ENCODE data around the gene SOX5. TPM values are rescaled to one million over a fixed set of nuclear protein-coding genes. Genes with fewer than 3 reads are reported as not detected.

Gene SOX5
- total and polyA plus RNA-seq, 12 donors: 0.47 to 10.4 (median 1.9) TPM

- no peak for TF ChIP-seq POLR2A (IDR thresholded peaks at IDR 0.05)
- TF ChIP-seq, protein P1, sequence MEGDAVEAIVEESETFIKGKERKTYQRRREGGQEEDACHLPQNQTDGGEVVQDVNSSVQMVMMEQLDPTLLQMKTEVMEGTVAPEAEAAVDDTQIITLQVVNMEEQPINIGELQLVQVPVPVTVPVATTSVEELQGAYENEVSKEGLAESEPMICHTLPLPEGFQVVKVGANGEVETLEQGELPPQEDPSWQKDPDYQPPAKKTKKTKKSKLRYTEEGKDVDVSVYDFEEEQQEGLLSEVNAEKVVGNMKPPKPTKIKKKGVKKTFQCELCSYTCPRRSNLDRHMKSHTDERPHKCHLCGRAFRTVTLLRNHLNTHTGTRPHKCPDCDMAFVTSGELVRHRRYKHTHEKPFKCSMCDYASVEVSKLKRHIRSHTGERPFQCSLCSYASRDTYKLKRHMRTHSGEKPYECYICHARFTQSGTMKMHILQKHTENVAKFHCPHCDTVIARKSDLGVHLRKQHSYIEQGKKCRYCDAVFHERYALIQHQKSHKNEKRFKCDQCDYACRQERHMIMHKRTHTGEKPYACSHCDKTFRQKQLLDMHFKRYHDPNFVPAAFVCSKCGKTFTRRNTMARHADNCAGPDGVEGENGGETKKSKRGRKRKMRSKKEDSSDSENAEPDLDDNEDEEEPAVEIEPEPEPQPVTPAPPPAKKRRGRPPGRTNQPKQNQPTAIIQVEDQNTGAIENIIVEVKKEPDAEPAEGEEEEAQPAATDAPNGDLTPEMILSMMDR (IDR thresholded peaks at IDR 0.05): no peak
- Histone ChIP-seq H3K36me3 (replicated peaks in 1 of 2) (no peaks in the 10 kb centered on the region), H3K9me3 (replicated peaks in 1 of 3) (no peaks in the 10 kb centered on the region), H3K4me1 (replicated peaks in 1 of 2) (no peaks in the 10 kb centered on the region), H3K4me3 (no peak overlapping the region), H3K27ac (no peak overlapping the region), H3K27me3 (no peaks in the 10 kb centered on the region)
- no peak for DNase-seq
- 82 to 100% (median 92%) methylated on average over 2 of the region's 2 CpGs for WGBS, 4 donors
- intact Hi-C loops (cut with DNase I): no loop called here
Measured at GRCh38 chr12:23694920-23695319, 254.6 kb downstream of the SOX5 start.

DNA sequence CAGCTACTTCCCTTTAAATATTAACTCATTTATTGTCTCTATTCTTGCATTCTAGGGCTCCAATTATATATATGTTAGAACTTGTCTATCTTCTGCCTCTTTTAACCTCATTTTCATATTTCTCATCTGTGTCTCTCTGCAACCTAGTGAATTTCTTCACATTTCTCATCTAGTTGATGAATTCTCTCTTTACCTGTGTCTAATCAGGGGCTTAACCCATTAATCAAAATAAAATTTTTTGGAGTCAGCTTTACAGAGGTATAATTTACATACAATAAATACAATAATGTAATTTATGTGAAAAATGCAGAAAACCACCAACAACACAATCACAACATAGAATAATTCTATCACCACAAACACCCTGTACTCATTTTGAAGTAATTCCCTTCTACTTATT lies 255.2 kb downstream of the SOX5 start:
- DNase-seq: no peak
- Histone ChIP-seq H3K4me3 (no peak overlapping the region), H3K27ac (no peak overlapping the region), H3K36me3 (replicated peaks in 1 of 2) (no peaks in the 10 kb centered on the region), H3K4me1 (replicated peaks in 1 of 2) (no peaks in the 10 kb centered on the region), H3K27me3 (no peaks in the 10 kb centered on the region), H3K9me3 (replicated peaks in 1 of 3) (no peaks in the 10 kb centered on the region)
- intact Hi-C loops (cut with DNase I): no loop called here
- TF ChIP-seq POLR2A (IDR thresholded peaks at IDR 0.05): no peak

- WGBS, 4 donors: 54 to 81% (median 61%) methylated on average over 1 of the region's 1 CpG
- Histone ChIP-seq H3K4me3 (no peak overlapping the region), H3K9me3 (replicated peaks in 1 of 3) (no peaks in the 10 kb centered on the region), H3K4me1 (replicated peaks in 1 of 2) (no peaks in the 10 kb centered on the region), H3K27me3 (no peaks in the 10 kb centered on the region), H3K36me3 (replicated peaks in 1 of 2) (no peaks in the 10 kb centered on the region), H3K27ac (no peak overlapping the region)
- intact Hi-C loops (cut with DNase I): no loop called here
- TF ChIP-seq, protein P1 (IDR thresholded peaks at IDR 0.05): no peak
- TF ChIP-seq POLR2A (IDR thresholded peaks at IDR 0.05): no peak
- no peak for DNase-seq
Measured at GRCh38 chr12:23687947-23688346, 261.5 kb downstream of the SOX5 start.

DNA sequence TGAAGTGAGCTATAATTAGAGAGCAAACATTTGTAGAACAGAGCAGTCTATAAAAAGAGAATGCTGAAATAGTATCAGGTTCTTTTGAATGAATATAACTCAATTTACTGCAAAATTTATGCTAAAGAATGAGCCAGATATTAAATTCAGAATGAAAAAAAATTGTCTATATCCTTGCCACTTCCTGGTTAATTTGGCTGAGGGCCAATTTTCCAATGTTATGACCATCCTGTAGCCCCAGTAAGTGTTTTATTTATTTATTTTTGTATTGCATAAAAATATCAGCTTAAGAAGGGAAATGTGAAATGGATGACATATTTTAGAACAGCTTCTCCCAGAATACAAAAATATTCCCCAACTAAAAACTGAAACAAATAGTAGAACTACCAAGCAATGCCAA lies 263.4 kb downstream of the SOX5 start:
- Histone ChIP-seq H3K4me1 (replicated peaks in 1 of 2) (no peaks in the 10 kb centered on the region), H3K9me3 (replicated peaks in 1 of 3) (peaks cover 0 to 4% (median 0%) of the 10 kb centered on the region in 3 donors), H3K4me3 (no peak overlapping the region), H3K36me3 (replicated peaks in 1 of 2) (no peaks in the 10 kb centered on the region), H3K27ac (no peak overlapping the region), H3K27me3 (no peaks in the 10 kb centered on the region)
- intact Hi-C loops (cut with DNase I): no loop called here
- TF ChIP-seq, protein P1 (IDR thresholded peaks at IDR 0.05): no peak
- TF ChIP-seq POLR2A (IDR thresholded peaks at IDR 0.05): no peak
- no peak for DNase-seq

DNA sequence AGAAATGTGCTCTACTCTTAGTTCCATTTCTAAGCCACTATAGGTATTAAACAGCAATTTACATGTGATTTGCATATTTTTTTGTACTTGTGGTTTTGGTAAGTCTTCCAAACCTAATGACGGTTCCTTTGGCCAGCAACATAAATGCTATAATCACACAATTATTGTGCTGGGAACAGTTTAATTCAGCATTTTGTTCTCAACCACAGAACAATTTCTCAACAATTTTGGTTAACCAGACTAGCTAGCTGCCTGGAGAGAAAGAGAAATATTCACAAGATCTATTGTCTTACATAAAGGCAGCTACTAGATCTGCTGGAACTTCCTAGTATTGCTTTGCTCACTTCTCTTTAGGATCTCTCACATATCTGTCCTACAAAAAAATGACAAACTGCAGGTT lies 265.3 kb downstream of the SOX5 start:
- 63 to 79% (median 68%) methylated on average over 1 of the region's 1 CpG for WGBS, 4 donors
- no peaks in the 10 kb centered on the region for H3K36me3 ChIP-seq (replicated peaks in 1 of 2)
- TF ChIP-seq, protein P1 (IDR thresholded peaks at IDR 0.05): no peak
- no peak for TF ChIP-seq POLR2A (IDR thresholded peaks at IDR 0.05)
- H3K4me3 ChIP-seq: no peak overlapping the region
- H3K27me3 ChIP-seq: no peaks in the 10 kb centered on the region
- intact Hi-C loops (cut with DNase I): no loop called here
- H3K27ac ChIP-seq: no peak overlapping the region
- no peak for DNase-seq
- H3K9me3 ChIP-seq (replicated peaks in 1 of 3): peaks cover 0 to 4% (median 0%) of the 10 kb centered on the region in 3 donors
- H3K4me1 ChIP-seq (replicated peaks in 1 of 2): no peaks in the 10 kb centered on the region

Measured in adrenal gland (tissue), 12 donors.